AG10803 (cell line): ENCODE measurements around the gene GINS1.

Source experiments
- DNase-seq: peaks from one replicate; pipeline ENCODE4 v3.0.0; 2010; ENCODE audit warnings: low read depth
- H3K4me3 ChIP-seq: 2 replicates; pipeline ENCODE4 v1.5.1; 2011; ENCODE audit warnings: mild to moderate bottlenecking, low read length, control low read depth
- TF ChIP-seq, protein P1 (sequence below): conservative IDR thresholded peaks from 2 replicates; pipeline ENCODE4 v1.5.1; 2011; ENCODE audit warnings: mild to moderate bottlenecking, low read length, control low read depth, inconsistent platforms

The GINS1 gene

DNA sequence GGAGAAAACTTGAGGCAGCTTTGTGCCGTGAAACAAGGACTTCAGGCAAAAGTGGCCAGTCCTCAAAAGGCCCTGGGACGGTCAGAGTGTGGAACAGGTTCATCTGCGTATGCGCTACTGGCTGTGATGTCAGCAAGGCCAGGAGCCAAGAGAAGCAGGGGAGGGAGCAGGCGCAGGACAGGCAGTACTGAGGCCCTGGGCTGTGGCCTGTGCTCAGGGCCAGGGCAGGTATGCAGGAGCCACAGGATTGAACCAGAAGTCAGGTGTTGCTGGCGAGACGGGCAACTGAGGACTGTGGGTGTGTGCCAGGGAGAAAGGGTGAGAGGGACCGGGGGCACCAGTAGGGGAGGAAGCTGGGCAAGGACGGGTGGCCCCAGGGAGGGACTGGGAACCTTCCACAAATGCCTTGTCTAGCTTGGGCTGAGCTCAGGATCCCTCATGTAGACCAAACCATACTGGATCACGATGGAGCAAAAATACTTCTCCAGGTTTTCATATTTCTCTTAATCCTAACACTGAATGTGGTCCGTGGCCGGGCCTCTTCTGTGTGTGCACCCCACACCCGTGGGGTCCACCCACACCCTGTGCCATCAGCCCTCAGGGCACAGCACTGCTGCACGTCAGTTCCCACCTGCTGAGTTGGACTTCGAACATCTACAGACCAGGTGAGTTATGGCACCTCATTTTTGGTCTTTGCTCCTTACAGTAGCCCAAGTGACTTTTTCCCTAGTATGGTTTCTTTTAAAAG, 46.9 kb downstream of the GINS1 start:
- H3K4me3 ChIP-seq = no peak overlapping the region
- TF ChIP-seq, protein P1, sequence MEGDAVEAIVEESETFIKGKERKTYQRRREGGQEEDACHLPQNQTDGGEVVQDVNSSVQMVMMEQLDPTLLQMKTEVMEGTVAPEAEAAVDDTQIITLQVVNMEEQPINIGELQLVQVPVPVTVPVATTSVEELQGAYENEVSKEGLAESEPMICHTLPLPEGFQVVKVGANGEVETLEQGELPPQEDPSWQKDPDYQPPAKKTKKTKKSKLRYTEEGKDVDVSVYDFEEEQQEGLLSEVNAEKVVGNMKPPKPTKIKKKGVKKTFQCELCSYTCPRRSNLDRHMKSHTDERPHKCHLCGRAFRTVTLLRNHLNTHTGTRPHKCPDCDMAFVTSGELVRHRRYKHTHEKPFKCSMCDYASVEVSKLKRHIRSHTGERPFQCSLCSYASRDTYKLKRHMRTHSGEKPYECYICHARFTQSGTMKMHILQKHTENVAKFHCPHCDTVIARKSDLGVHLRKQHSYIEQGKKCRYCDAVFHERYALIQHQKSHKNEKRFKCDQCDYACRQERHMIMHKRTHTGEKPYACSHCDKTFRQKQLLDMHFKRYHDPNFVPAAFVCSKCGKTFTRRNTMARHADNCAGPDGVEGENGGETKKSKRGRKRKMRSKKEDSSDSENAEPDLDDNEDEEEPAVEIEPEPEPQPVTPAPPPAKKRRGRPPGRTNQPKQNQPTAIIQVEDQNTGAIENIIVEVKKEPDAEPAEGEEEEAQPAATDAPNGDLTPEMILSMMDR = no peak
- DNase-seq = no peak

DNA sequence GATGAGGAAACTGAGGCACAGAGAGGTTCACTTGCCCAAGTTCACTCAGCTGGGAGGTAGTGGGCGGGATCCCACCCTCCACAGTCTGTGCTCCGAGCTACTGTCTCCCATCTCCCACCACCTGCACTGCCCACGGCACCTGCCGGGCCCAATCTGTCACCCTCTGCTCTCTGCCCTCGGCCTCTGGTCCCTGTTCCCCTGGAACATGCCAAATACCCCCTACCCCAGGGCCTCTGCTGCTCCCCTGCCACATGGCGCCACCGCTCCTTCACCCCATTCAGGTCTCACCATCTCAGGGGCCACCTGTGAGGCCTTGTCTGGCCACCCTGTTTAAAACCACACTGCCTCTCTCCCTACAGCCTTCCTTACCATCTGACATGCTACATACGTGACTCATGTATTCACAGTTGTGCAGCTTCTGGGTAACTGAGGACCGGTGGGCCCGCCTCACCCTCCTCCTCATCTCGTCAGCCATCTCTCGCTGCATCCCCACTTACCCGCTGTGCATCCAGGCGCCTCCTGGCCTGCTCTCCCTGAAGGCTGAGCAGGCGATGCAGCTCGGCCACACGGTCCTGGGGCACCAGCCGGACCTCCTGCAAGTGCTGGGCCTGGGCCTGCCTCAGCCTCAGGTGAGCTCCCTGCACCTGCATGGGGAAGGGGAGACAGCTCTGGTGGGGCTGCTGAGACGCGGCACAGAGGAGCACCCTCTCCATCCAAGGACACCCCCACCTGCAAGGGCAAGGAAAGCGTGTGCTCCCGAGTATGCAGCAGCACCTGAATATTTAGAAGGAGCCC, 50.6 kb downstream of the GINS1 start:
- TF ChIP-seq, protein P1 = no peak
- DNase-seq = no peak
- no peak overlapping the region for H3K4me3 ChIP-seq

DNA sequence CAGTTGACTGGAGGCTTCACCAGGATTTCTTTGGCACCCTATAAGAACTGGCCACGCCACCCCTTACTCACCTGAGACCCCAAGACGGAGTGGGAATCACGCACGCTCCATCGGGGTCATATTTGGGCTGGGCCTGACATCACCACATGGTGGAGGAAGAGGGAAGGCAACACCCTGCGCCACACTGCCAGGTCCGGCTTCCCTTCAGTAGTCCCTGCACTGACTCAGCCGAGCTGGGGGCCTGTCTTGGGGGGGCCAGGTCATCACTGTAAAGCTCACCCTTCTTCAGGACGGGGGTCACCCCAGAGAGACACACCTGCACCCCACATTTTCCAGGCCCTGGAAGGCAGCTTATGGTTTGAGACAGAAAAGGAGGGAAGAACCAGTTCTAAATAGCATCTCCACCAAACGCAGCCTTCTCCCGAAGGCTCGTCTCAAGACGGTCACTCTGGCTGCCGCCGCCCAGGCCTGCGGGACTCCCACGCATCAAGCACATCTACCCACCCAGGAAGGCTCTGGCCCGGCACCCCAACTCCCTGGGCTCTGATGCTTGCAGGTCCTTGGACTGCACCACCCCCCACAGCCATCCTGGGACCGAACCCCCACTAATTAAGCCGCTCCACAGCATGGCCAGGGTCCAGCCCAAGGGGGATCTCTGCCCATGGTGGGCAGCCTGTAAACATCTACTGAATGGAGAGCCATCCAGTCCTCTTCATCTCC, 51.8 kb downstream of the GINS1 start:
- TF ChIP-seq, protein P1 = no peak
- no peak for DNase-seq
- H3K4me3 ChIP-seq = no peak overlapping the region

DNA sequence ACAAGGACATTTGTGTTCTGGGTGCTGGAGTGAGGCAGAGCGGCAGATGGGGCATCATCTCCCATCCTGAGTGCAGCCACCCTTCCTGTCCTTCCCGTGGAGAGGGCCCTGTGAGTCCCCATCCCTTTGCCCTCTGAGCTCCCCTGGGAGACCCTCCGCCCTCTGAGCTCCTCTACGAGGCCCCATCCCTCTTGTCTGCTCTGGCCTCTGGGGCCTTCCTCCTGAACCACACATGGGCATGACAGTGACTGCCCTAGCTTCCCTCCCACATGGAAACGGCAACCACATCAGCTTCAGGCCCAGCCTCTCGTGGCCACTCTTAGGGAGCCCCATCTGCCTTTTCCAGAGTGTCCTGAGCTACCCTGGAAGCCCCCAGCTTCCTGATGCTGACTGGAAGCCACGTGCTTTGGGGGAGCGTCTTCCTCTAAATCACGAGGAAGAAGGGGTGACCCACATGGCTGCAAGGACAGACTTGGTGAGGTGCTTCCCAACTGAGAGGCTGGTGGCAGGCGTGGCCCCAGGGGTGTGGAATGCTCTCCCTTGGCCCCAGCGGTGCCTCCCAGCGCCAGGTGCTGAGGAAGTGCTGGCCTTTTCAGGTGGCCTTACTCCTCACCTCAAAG, 52.6 kb downstream of the GINS1 start:
- TF ChIP-seq, protein P1 = no peak
- no peak overlapping the region for H3K4me3 ChIP-seq
- no peak for DNase-seq

DNA sequence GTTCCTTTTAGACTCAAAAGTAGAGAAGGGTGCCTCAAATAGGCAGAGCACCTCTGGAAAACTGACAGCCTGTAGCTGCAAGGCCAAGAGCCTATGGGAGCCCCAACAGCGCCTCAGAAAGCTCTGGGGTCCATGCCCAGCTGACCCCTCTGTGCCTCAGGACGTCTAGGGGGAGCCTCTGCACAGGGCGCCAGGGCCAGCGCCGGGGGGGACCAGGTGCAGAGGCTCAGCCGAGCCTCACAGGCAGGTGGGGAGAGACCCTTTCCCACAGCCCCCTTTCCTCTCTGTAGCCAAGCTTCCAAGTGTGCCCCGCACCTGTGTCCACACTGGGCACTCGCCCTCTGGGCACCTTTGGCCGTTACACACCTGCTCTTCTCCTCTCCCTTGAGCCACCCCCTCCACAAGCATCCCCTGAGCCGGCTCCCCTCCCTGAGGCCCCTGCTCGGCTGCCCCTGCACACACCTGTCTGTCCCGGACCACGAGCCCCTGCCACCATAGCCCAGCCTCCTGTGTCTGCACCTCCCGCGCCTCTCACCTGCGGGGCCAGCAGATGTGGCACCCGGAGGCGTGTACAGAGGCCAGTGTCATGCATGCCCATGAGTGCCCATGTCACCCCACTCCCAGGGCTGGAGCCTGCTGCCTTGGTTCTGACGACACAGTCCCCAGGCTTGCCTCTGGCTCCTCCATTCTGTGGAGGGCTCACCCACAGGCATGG, 53.2 kb downstream of the GINS1 start:
- DNase-seq = no peak
- H3K4me3 ChIP-seq = no peak overlapping the region
- TF ChIP-seq, protein P1 = no peak

DNA sequence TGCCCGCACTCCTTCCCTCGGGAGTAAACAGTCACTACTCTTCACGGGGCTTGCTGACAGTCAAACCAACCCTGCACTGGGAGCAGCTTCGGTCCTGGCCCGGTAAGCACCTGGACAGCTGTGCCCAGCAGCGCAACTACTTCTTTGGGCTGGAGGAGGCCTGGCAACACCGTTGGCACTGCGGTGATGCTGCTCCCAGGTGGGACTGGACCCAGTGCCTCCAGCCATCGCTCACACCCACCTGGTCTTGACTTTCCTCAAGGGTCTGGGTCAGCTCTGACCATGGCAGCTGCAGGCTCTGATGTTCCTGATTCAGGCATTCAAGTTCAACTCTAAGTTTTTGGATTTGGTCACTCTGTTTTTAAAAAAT, 53.8 kb downstream of the GINS1 start:
- H3K4me3 ChIP-seq = no peak overlapping the region
- TF ChIP-seq, protein P1 = no peak
- no peak for DNase-seq
